HG03159 (cell line): ENCODE data around the gene FBXL7.
"Not testable (repeated sequence)": the region's sequence is repeated elsewhere in the genome, so short reads cannot be mapped to it uniquely, and the experiment has no call there.

Experiments
- ATAC-seq: cut with Tn5 transposase; IDR thresholded peaks from one replicate; pipeline ENCODE4 v1.9.1; 2021; ENCODE audit warnings: mild to moderate bottlenecking, moderate library complexity; ENCODE audit not compliant: unreplicated experiment

The FBXL7 gene

GRCh38 chr5:15852949-15853348 lies 353.0 kb downstream of the FBXL7 start:
- ATAC-seq: no peak

GRCh38 chr5:15858326-15858725 lies 358.3 kb downstream of the FBXL7 start:
- ATAC-seq: no peak

- ATAC-seq: no peak
Observed at GRCh38 chr5:15864536-15865215, 364.7 kb downstream of the FBXL7 start.

GRCh38 chr5:15872259-15872658 lies 372.3 kb downstream of the FBXL7 start:
- not testable (repeated sequence) for ATAC-seq

- no peak for ATAC-seq
Observed at GRCh38 chr5:15877914-15878313, 377.9 kb downstream of the FBXL7 start.

GRCh38 chr5:15880201-15880600 lies 380.2 kb downstream of the FBXL7 start:
- no peak for ATAC-seq

GRCh38 chr5:15885156-15885555 lies 385.2 kb downstream of the FBXL7 start:
- ATAC-seq: no peak

DNA sequence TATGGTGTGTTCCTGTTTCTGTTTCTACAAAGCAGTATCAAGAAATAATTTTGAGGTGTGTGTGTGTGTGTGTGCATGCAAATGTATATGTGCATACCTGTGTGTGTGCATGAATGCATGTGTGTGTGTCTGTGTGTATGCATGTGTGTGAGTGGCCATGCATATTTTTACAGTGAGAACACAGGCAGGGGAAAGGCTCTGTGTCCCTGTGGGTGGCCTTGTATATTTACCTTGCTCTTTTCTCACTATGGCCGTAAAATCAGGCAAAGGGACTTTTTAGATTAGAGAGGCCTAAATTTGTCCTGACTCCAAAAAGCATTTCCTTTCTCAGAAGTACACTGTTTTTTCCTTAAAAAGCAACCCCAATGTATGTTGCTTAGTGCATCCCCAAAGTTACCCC lies 386.2 kb downstream of the FBXL7 start:
- no peak for ATAC-seq

- no peak for ATAC-seq
Observed at GRCh38 chr5:15887093-15887492, 387.1 kb downstream of the FBXL7 start.

GRCh38 chr5:15889001-15889400 lies 389.0 kb downstream of the FBXL7 start:
- ATAC-seq: no peak

DNA sequence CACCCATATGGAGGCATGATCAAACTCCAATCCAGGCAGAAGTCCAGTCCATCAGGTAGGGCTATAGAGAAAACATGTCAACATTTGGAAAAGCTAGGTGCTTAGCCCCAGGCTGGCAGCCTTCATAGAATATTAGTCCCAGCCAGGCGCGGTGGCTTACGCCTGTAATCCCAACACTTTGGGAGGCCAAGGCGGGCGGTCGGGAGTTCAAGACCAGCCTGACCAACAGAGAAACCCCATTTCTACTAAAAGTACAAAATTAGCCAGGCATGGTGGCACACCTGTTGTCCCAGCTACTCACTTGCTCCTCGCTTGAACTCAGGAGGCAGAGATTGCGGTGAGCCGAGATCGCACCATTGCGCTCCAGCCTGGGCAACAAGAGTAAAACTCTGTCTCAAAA lies 393.9 kb downstream of the FBXL7 start:
- ATAC-seq: no peak

- ATAC-seq: no peak
Observed at GRCh38 chr5:15897656-15898055, 397.7 kb downstream of the FBXL7 start.

- no peak for ATAC-seq
Observed at GRCh38 chr5:15898641-15899040, 398.7 kb downstream of the FBXL7 start.

- no peak for ATAC-seq
Observed at GRCh38 chr5:15899481-15899880, 399.5 kb downstream of the FBXL7 start.

DNA sequence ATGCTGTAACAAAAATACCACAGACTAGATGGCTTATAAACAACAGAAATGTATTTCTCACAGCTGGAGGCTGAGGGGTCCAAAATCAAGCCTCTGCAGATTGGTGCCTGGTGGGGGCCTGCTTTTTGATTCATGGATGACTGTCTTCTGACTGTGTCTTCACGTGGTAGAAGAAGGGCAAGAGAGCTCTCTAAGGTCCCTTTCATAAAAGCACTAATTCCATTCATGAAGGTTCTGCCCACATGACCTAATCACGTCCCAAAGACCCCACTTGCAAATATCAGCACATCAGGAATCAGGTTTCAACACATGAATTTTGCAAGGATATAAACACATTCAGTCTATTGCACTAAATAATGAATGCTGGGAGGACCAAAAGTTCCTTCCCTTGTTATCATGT lies 401.2 kb downstream of the FBXL7 start:
- ATAC-seq: no peak

GRCh38 chr5:15902066-15902465 lies 402.1 kb downstream of the FBXL7 start:
- no peak for ATAC-seq

DNA sequence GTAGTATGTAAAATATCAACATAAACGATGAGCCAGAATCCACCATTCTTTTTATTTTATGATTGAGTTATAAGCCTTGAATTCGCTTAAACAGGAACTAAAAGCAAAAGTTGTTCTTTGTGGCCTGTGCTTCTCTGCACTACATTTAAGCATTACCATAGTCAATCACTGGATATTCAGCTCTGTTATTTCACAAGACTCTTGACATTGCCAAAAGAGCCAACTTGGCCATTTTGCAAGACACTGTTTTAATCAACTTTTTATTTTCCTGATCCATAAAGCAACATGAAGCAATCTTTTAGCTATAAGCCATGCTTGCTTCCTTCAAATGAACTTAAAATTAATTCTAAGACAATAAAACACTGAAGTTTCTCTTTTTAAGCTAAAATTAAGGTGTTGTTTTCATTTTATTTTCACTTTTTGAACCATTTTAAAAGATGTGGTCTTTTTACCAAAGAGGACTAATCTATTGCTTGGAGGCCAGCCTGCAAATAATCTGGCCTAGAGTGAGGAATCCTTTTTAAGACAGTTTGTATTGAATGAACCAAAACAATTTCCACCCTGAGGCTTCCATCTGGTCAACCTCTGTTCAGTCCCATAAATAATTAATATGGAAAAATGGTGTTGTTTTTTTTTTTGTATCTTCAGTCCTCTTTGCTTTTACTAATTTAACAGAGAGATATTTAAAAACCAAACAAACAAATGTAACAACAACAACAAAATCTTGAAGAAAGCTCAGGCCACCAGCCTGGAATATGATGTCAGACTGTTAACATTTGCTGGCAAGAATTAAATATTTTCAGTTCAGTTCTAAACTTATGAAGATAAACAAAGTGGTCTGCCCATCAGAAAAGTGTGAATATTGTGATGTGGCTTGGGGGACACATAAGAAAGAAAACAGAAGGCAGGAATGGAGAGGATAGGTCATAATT lies 405.2 kb downstream of the FBXL7 start:
- ATAC-seq: no peak

GRCh38 chr5:15914638-15915037 lies 414.7 kb downstream of the FBXL7 start:
- no peak for ATAC-seq

- no peak for ATAC-seq
Observed at GRCh38 chr5:15926586-15926985, 426.6 kb downstream of the FBXL7 start.

DNA sequence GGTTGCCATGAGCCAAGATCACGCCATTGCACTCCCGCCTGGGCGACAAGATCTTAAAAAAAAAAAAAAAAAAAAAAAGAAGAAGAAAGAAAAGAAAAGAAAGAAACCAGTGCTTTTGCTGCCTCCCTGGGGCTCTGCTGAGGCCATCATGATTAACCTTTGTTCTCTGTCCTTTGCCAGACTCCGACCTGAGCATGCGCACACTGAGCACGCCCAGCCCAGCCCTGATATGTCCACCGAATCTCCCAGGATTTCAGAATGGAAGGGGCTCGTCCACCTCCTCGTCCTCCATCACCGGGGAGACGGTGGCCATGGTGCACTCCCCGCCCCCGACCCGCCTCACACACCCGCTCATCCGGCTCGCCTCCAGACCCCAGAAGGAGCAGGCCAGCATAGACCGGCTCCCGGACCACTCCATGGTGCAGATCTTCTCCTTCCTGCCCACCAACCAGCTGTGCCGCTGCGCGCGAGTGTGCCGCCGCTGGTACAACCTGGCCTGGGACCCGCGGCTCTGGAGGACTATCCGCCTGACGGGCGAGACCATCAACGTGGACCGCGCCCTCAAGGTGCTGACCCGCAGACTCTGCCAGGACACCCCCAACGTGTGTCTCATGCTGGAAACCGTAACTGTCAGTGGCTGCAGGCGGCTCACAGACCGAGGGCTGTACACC lies 427.9 kb downstream of the FBXL7 start:
- no peak for ATAC-seq

- no peak for ATAC-seq
Observed at GRCh38 chr5:15929611-15930263, 429.8 kb downstream of the FBXL7 start.
